Loucy (cell line): ENCODE measurements around the gene GFM1.

Experiments
- H2AFZ ChIP-seq: fragments of 200-600 bp; sonication (generic); 2 replicates; pipeline ENCODE4 v1.6.0; 2016; ENCODE audit warnings: antibody characterized with exemption, mild to moderate bottlenecking, low read length, moderate library complexity
- H3F3A ChIP-seq: fragments of 200-600 bp; 2 replicates; pipeline ENCODE4 v1.6.0; 2016; ENCODE audit warnings: antibody characterized with exemption, low read depth, mild to moderate bottlenecking
- H3K27me3 ChIP-seq: fragments of 200-600 bp; sonication (generic); 2 replicates; pipeline ENCODE4 v1.6.1; 2014; ENCODE audit warnings: low read length, mild to moderate bottlenecking; ENCODE audit not compliant: insufficient read depth, poor library complexity, severe bottlenecking
- H3K36me3 ChIP-seq: fragments of 200-600 bp; sonication (generic); 2 replicates; pipeline ENCODE4 v1.6.1; 2016; ENCODE audit warnings: low read length; ENCODE audit not compliant: insufficient read depth
- H3K4me1 ChIP-seq: fragments of 200-600 bp; sonication (generic); 2 replicates; pipeline ENCODE4 v1.5.1; 2014; ENCODE audit warnings: low read length, mild to moderate bottlenecking; ENCODE audit not compliant: insufficient read depth, poor library complexity, severe bottlenecking
- H3K4me2 ChIP-seq: fragments of 200-600 bp; sonication (generic); 2 replicates; pipeline ENCODE4 v1.6.0; 2014; ENCODE audit warnings: antibody characterized with exemption, low read length, low read depth, mild to moderate bottlenecking; ENCODE audit not compliant: poor library complexity, severe bottlenecking
- H3K4me3 ChIP-seq: fragments of 200-600 bp; sonication (generic); 2 replicates; pipeline ENCODE4 v1.5.1; 2014; ENCODE audit warnings: low read length, mild to moderate bottlenecking, mixed read lengths; ENCODE audit not compliant: poor library complexity, severe bottlenecking
- H3K79me2 ChIP-seq: fragments of 200-600 bp; sonication (generic); 2 replicates; pipeline ENCODE4 v1.6.1; 2014; ENCODE audit warnings: low read length; ENCODE audit not compliant: insufficient read depth
- H3K9ac ChIP-seq: fragments of 200-600 bp; sonication (generic); 2 replicates; pipeline ENCODE4 v1.6.0; 2014; ENCODE audit warnings: mild to moderate bottlenecking, low read depth, low read length, moderate library complexity; ENCODE audit not compliant: poor library complexity, severe bottlenecking
- H3K9me2 ChIP-seq: fragments of 200-600 bp; sonication (generic); replicated peaks from 2 replicates; pipeline ENCODE4 v1.6.1; 2016; ENCODE audit warnings: low read depth, low read length, mixed read lengths
- H3K9me3 ChIP-seq: fragments of 200-600 bp; sonication (generic); 2 replicates; pipeline ENCODE4 v1.6.1; 2014; ENCODE audit warnings: mild to moderate bottlenecking, antibody characterized with exemption, low read length, low read depth; ENCODE audit not compliant: insufficient read depth
- H4K20me1 ChIP-seq: fragments of 200-600 bp; sonication (generic); 2 replicates; pipeline ENCODE4 v1.6.0; 2014; ENCODE audit warnings: antibody characterized with exemption, low read length, mild to moderate bottlenecking; ENCODE audit not compliant: insufficient read depth, poor library complexity, severe bottlenecking
- EZH2phosphoT487 ChIP-seq: fragments of 200-600 bp; IDR thresholded peaks from 2 replicates; pipeline ENCODE4 v1.6.1; 2018; ENCODE audit warnings: antibody characterized with exemption, mild to moderate bottlenecking, moderate library complexity, borderline replicate concordance
- TF ChIP-seq, protein P1 (sequence below): fragments of 200-600 bp; sonication (generic); conservative IDR thresholded peaks from 2 replicates; pipeline ENCODE4 v1.5.1; 2014; ENCODE audit warnings: mild to moderate bottlenecking, antibody characterized with exemption, low read length

The GFM1 gene

DNA sequence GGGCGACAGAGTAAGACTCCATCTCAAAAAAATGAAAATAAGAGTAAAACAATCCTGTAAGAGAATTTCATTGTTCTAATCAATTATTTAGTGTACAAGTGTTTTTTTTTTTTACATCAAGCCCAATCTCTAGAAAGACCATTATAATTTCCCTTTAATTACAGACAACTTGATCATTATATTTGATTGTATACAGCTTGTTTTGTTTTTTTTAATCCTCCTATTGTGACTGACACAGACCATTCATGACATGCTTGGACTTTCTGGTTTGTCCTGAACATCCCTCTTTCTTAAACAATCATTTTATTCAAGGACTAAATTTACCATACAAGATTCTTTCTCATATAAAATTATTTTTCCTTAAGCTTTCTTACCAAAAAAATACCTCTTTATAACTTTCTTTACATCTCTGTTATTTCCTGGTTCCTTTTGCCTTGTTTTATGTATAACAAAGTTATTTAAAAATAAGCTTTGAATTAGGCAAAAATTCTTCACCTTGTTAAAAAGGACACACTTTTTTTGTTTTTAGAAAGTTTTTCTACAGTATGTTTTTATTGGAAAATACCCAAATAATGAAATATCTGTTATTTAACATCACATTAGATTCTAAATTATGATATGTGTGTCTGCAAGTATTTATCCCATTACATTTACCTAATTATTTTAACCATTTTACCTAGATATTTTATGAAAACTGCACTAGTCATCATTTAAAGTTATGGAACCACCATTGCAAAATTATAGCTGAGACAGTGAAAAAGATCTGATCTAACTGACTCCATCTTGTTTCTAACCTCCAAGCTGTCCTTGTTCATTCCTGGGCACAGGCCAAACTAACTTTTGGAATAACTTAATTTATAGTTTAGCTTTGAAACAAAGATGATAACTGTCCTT lies 26.1 kb upstream of the GFM1 start:
- H3K9ac ChIP-seq: no peak overlapping the region
- H3K27me3 ChIP-seq: no peaks in the 10 kb centered on the region
- no peak overlapping the region for H3K4me2 ChIP-seq
- no peaks in the 10 kb centered on the region for H3K9me2 ChIP-seq
- no peaks in the 10 kb centered on the region for H3F3A ChIP-seq
- no peaks in the 10 kb centered on the region for H3K4me1 ChIP-seq
- peaks cover 4% of the 10 kb centered on the region; the same call in 1 of the 2 replicates for H3K9me3 ChIP-seq
- H4K20me1 ChIP-seq: no peaks in the 10 kb centered on the region
- H3K36me3 ChIP-seq: no peaks in the 10 kb centered on the region
- no peak for TF ChIP-seq EZH2phosphoT487
- TF ChIP-seq, protein P1, sequence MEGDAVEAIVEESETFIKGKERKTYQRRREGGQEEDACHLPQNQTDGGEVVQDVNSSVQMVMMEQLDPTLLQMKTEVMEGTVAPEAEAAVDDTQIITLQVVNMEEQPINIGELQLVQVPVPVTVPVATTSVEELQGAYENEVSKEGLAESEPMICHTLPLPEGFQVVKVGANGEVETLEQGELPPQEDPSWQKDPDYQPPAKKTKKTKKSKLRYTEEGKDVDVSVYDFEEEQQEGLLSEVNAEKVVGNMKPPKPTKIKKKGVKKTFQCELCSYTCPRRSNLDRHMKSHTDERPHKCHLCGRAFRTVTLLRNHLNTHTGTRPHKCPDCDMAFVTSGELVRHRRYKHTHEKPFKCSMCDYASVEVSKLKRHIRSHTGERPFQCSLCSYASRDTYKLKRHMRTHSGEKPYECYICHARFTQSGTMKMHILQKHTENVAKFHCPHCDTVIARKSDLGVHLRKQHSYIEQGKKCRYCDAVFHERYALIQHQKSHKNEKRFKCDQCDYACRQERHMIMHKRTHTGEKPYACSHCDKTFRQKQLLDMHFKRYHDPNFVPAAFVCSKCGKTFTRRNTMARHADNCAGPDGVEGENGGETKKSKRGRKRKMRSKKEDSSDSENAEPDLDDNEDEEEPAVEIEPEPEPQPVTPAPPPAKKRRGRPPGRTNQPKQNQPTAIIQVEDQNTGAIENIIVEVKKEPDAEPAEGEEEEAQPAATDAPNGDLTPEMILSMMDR: no peak
- H3K79me2 ChIP-seq: no peaks in the 10 kb centered on the region
- no peak overlapping the region for H2AFZ ChIP-seq
- no peak overlapping the region for H3K4me3 ChIP-seq

DNA sequence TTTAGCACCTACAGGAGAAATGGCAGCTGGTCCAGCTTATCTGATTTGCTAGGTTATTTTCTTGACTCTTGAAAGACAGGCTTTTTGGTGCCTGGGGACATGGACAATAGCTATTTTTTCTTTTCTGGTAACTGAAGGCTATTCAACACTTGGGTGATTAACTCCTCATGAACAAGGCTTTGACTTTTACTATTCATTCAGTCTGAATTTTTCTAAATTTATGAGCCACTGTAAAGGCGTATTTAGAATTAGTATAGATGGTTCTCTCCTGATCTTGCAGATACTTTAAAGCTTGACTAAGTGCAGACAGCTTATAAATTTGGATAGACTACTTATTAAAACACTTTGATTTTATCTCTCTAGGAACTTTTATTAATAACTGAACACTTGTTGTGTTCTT lies 18.4 kb upstream of the GFM1 start:
- H3K9ac ChIP-seq: no peak overlapping the region
- H3K4me3 ChIP-seq: no peak overlapping the region
- TF ChIP-seq, protein P1: no peak
- TF ChIP-seq EZH2phosphoT487: no peak
- no peaks in the 10 kb centered on the region for H3K4me1 ChIP-seq
- no peaks in the 10 kb centered on the region for H3K27me3 ChIP-seq
- no peaks in the 10 kb centered on the region for H3F3A ChIP-seq
- H4K20me1 ChIP-seq: no peaks in the 10 kb centered on the region
- H3K9me2 ChIP-seq: no peaks in the 10 kb centered on the region
- no peaks in the 10 kb centered on the region for H3K79me2 ChIP-seq
- H3K4me2 ChIP-seq: no peak overlapping the region
- no peak overlapping the region for H2AFZ ChIP-seq
- no peaks in the 10 kb centered on the region for H3K36me3 ChIP-seq
- H3K9me3 ChIP-seq: no peaks in the 10 kb centered on the region; the same call in 1 of the 2 replicates

GRCh38 chr3:158631981-158632380 lies 12.3 kb upstream of the GFM1 start:
- no peak overlapping the region for H3K4me3 ChIP-seq
- no peaks in the 10 kb centered on the region for H3K9me2 ChIP-seq
- H3K36me3 ChIP-seq: no peaks in the 10 kb centered on the region
- no peak overlapping the region for H3K4me2 ChIP-seq
- no peak overlapping the region for H2AFZ ChIP-seq
- H3F3A ChIP-seq: no peaks in the 10 kb centered on the region
- TF ChIP-seq, protein P1: no peak
- no peak for TF ChIP-seq EZH2phosphoT487
- H3K27me3 ChIP-seq: no peaks in the 10 kb centered on the region
- no peaks in the 10 kb centered on the region for H3K79me2 ChIP-seq
- no peaks in the 10 kb centered on the region for H4K20me1 ChIP-seq
- H3K4me1 ChIP-seq: no peaks in the 10 kb centered on the region
- H3K9ac ChIP-seq: no peak overlapping the region
- H3K9me3 ChIP-seq: no peaks in the 10 kb centered on the region
